AG09309 (cell line): Measurements from ENCODE around the gene FHAD1.

ENCODE experiments used
- DNase-seq: peaks from one replicate; pipeline ENCODE4 v3.0.0-alpha.2; 2010; ENCODE audit warnings: low read depth
- H3K4me3 ChIP-seq: 2 replicates; pipeline ENCODE4 v1.5.1; 2011; ENCODE audit warnings: mild to moderate bottlenecking, low read depth, low read length, moderate library complexity; ENCODE audit not compliant: control insufficient read depth
- CTCF ChIP-seq: IDR thresholded peaks from 2 replicates; pipeline ENCODE4 v1.5.1; 2011; ENCODE audit warnings: mild to moderate bottlenecking, low read depth, low read length, inconsistent platforms; ENCODE audit not compliant: insufficient read depth, control insufficient read depth; ENCODE audit errors: missing control alignments

FHAD1 gene

DNA sequence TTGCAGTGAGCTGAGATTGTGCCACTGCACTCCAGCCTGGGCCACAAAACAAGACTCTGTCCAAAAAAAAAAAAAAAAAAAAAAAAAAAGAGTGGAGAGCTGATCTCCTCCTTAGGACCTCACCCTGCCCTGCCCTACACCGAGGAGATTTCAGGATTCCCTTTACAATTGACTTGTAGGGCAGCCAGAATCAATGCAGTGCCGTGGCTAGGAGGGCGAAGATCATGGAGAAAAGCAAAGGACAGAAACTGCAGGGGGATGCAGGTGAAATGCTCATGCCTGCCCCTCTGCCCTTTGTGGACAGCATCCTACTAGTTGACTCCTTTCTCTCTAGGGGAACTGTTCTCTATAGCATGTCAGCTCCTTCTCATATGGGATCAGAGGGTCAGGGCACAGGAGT is 9.6 kb downstream of the FHAD1 start:
- H3K4me3 ChIP-seq, result no peak overlapping the region
- TF ChIP-seq CTCF, result no peak
- no peak for DNase-seq

GRCh38 chr1:15257309-15257708 is 10.3 kb downstream of the FHAD1 start:
- no peak for DNase-seq
- no peak overlapping the region for H3K4me3 ChIP-seq
- no peak for TF ChIP-seq CTCF

- DNase-seq, result no peak
- TF ChIP-seq CTCF, result no peak
Observed at GRCh38 chr1:15258833-15259621, 12.0 kb downstream of the FHAD1 start.

GRCh38 chr1:15259622-15260007 is 12.6 kb downstream of the FHAD1 start:
- H3K4me3 ChIP-seq, result no peak overlapping the region
- DNase-seq, result no peak
- TF ChIP-seq CTCF, result no peak

More at GRCh38 chr1:15258833-15259621, 12.0 kb downstream of the FHAD1 start:
- H3K4me3 ChIP-seq, result no peak overlapping the region

GRCh38 chr1:15260418-15261154 is 13.6 kb downstream of the FHAD1 start:
- DNase-seq, result no peak
- no peak for TF ChIP-seq CTCF

GRCh38 chr1:15261155-15262002 is 14.4 kb downstream of the FHAD1 start:
- H3K4me3 ChIP-seq, result no peak overlapping the region
- TF ChIP-seq CTCF, result no peak
- DNase-seq, result no peak

More at GRCh38 chr1:15260418-15261154, 13.6 kb downstream of the FHAD1 start:
- no peak overlapping the region for H3K4me3 ChIP-seq
